Measurements from ENCODE around the gene KLRC4. TPM values are rescaled to one million over a fixed set of nuclear protein-coding genes. Genes with fewer than 3 reads are reported as not detected.
A peak's percentile ranks its signal among the peaks of the same experiment; 100 is the strongest.

The KLRC4 gene
- total RNA-seq, 4 donors from 2014 or later: not detected

DNA sequence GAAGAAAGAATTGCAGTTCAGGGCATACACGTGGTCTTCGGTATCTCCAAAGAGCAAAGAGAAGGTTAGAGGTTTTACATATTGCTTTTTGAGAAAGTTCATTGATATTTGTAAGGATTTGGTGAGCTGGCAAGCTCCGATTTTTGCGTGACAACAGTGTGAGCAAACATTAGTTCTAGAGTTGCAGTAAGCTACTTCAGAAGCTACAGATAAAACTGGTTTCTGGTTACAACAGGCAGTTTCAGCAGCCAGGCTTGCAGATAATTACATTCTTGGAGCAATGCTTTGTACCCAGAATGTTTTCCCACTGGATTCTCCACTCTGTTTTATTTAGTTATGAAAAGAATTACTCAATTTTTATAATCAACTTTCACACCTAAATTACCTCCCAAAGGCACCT, 47.9 kb downstream of the KLRC4 start:
- DNase-seq (ENCODE audit: low spot score in 2 of 2): no peak
- WGBS: 59% methylated on average over 4 of the region's 4 CpGs
- H3K4me1 ChIP-seq: peaks cover 36% of the 10 kb centered on the region
- peak overlapping the region; percentile 20 for H3K4me3 ChIP-seq
- H3K27ac ChIP-seq: peak overlapping the region; percentile 95
- no peaks in the 10 kb centered on the region for H3K9me3 ChIP-seq
- H3K36me3 ChIP-seq: no peaks in the 10 kb centered on the region
- TF ChIP-seq, protein P1, sequence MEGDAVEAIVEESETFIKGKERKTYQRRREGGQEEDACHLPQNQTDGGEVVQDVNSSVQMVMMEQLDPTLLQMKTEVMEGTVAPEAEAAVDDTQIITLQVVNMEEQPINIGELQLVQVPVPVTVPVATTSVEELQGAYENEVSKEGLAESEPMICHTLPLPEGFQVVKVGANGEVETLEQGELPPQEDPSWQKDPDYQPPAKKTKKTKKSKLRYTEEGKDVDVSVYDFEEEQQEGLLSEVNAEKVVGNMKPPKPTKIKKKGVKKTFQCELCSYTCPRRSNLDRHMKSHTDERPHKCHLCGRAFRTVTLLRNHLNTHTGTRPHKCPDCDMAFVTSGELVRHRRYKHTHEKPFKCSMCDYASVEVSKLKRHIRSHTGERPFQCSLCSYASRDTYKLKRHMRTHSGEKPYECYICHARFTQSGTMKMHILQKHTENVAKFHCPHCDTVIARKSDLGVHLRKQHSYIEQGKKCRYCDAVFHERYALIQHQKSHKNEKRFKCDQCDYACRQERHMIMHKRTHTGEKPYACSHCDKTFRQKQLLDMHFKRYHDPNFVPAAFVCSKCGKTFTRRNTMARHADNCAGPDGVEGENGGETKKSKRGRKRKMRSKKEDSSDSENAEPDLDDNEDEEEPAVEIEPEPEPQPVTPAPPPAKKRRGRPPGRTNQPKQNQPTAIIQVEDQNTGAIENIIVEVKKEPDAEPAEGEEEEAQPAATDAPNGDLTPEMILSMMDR (IDR thresholded peaks at IDR 0.05): no peak
- TF ChIP-seq POLR2A (IDR thresholded peaks at IDR 0.05) (no peak), EP300 (IDR thresholded peaks at IDR 0.05) (no peak), POLR2AphosphoS5 (IDR thresholded peaks at IDR 0.05) (no peak)
- no peaks in the 10 kb centered on the region for H3K27me3 ChIP-seq

DNA sequence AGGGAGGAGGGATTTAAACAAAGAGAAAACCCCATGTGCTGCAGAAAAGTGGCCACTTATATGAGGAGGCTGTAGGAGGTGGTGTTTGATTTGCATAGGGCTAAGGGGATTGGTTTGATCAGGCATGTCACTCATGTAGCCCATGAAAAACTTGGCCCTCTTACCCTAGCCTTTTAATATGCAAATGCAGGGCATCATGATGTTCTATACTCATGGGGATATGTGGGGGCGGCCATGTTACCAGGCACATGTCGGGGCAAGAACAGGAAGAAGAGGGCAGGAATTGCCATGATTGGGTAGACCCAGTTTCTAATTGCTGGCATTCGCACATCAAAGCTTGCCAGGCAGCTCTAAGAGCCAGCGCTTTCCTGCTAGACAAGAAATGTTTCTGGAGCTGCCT, 48.5 kb downstream of the KLRC4 start:
- Histone ChIP-seq H3K9me3 (no peaks in the 10 kb centered on the region), H3K4me1 (peaks cover 31% of the 10 kb centered on the region), H3K27ac (peak overlapping the region; percentile 95), H3K27me3 (no peaks in the 10 kb centered on the region), H3K36me3 (no peaks in the 10 kb centered on the region), H3K4me3 (peak overlapping the region; percentile 20)
- TF ChIP-seq POLR2AphosphoS5 (IDR thresholded peaks at IDR 0.05) (no peak), POLR2A (IDR thresholded peaks at IDR 0.05) (no peak), EP300 (IDR thresholded peaks at IDR 0.05) (no peak)
- TF ChIP-seq, protein P1 (IDR thresholded peaks at IDR 0.05): no peak
- no peak for DNase-seq (ENCODE audit: low spot score in 2 of 2)
- 66% methylated on average over 4 of the region's 4 CpGs for WGBS

DNA sequence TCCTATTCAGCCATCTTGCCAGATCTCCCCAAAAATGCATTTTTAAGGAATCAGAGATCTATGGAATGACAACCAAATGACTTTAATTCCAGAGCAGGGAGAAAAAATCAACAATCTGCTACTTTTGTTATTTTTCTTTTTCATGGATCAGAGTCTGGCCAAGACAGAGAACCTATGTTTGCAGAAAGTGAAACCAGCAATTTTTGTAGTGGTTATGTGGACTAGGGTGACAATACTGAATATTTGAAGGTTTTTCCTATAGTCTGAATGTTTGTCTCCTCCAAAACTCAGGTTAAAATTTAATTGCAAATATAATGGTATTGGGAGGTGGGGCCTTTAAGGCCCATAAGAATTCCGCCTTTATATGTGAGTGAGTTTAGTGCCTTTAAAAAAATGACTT, 50.6 kb downstream of the KLRC4 start:
- Histone ChIP-seq H3K9me3 (no peaks in the 10 kb centered on the region), H3K27ac (no peak overlapping the region), H3K36me3 (no peaks in the 10 kb centered on the region), H3K27me3 (no peaks in the 10 kb centered on the region), H3K4me3 (no peak overlapping the region), H3K4me1 (peaks cover 20% of the 10 kb centered on the region)
- DNase-seq (ENCODE audit: low spot score in 2 of 2): no peak
- no peak for TF ChIP-seq POLR2A (IDR thresholded peaks at IDR 0.05)
- WGBS: 96% methylated on average over 1 of the region's 1 CpG

DNA sequence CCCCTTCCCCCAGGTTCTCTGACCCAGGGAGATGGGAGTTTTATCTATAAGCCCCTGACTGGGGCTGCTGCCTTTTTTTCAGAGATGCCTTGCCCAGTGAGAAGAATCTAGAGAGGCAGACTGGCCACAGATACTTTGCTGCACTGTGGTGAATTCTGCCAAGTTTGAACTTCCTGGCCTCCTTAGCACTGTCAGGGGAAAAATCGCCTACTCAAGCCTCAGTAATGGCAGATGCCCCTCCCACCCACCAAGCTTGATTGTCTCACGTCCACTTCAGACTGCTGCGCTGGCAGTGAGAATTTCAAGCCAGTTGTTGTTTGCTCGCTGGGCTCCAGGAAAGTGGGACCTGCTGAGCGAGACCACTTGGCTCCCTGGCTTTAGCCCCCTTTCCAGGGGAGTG, 51.4 kb downstream of the KLRC4 start:
- WGBS: 65% methylated on average over 4 of the region's 5 CpGs
- Histone ChIP-seq H3K27ac (no peak overlapping the region), H3K27me3 (no peaks in the 10 kb centered on the region), H3K9me3 (no peaks in the 10 kb centered on the region), H3K4me1 (peaks cover 12% of the 10 kb centered on the region), H3K36me3 (no peaks in the 10 kb centered on the region), H3K4me3 (no peak overlapping the region)
- DNase-seq (ENCODE audit: low spot score in 2 of 2): no peak
- TF ChIP-seq EP300 (IDR thresholded peaks at IDR 0.05) (no peak), POLR2A (IDR thresholded peaks at IDR 0.05) (no peak), POLR2AphosphoS5 (IDR thresholded peaks at IDR 0.05) (no peak)
- TF ChIP-seq, protein P1 (IDR thresholded peaks at IDR 0.05): no peak

Other genes with a start within 250 kb of the KLRC4 start
- not detected for gene OLR1, start 237.6 kb downstream of the KLRC4 start, total RNA-seq
- under 1 TPM in 1 of 4 donors, not detected in 3; 0.16 TPM for gene TMEM52B, start 230.7 kb downstream of the KLRC4 start, total RNA-seq
- 10 to 100 TPM; 48.7 to 94.6 (median 81.1) TPM for gene GABARAPL1, start 196.9 kb downstream of the KLRC4 start, total RNA-seq
- gene KLRD1, start 101.9 kb downstream of the KLRC4 start, total RNA-seq: 1 to 10 TPM in 1 of 4 donors, under 1 TPM in 2, not detected in 1; 0.72 to 1.1 (median 0.76) TPM
- gene KLRK1, start 19.7 kb downstream of the KLRC4 start, total RNA-seq: 1 to 10 TPM in 1 of 4 donors, under 1 TPM in 1, not detected in 2; 0.51 to 4.3 TPM
- gene KLRC3, start 10.8 kb upstream of the KLRC4 start, total RNA-seq: not detected
- under 1 TPM in 1 of 4 donors, not detected in 3; 0.89 TPM for gene KLRC2, start 26.3 kb upstream of the KLRC4 start, total RNA-seq
- not detected for gene KLRC1, start 43.6 kb upstream of the KLRC4 start, total RNA-seq
- gene EIF2S3B, start 96.1 kb upstream of the KLRC4 start, total RNA-seq: 1 to 10 TPM in 2 of 4 donors, under 1 TPM in 2; 0.48 to 1.2 (median 0.95) TPM
- gene MAGOHB, start 203.9 kb upstream of the KLRC4 start, total RNA-seq: 10 to 100 TPM in 2 of 4 donors, 1 to 10 TPM in 2; 6.0 to 27.8 (median 10.3) TPM